ENCODE measurements around the gene NUTM2F.
"Not testable (repeated sequence)": the region's sequence is repeated elsewhere in the genome, so short reads cannot be mapped to it uniquely, and the experiment has no call there.

Gene NUTM2F

GRCh38 chr9:94316236-94316635, 12.2 kb downstream of the NUTM2F start:
- DNase-seq (ENCODE audit: low read depth in 2 of 2): not testable (repeated sequence)

GRCh38 chr9:94315034-94315984, 13.1 kb downstream of the NUTM2F start:
- DNase-seq (ENCODE audit: low read depth in 2 of 2): not testable (repeated sequence)

GRCh38 chr9:94303321-94303720, 25.1 kb downstream of the NUTM2F start:
- DNase-seq (ENCODE audit: low read depth in 2 of 2): no peak

- DNase-seq (ENCODE audit: low read depth in 2 of 2): no peak
Measured at GRCh38 chr9:94302426-94302825, 26.0 kb downstream of the NUTM2F start.

- DNase-seq (ENCODE audit: low read depth in 2 of 2): no peak
Measured at GRCh38 chr9:94301583-94301982, 26.9 kb downstream of the NUTM2F start.

- no peak for DNase-seq (ENCODE audit: low read depth in 2 of 2)
Measured at GRCh38 chr9:94300470-94301301, 27.8 kb downstream of the NUTM2F start.

- DNase-seq (ENCODE audit: low read depth in 2 of 2): no peak
Measured at GRCh38 chr9:94298949-94299599, 29.4 kb downstream of the NUTM2F start.

- DNase-seq (ENCODE audit: low read depth in 2 of 2): no peak
Measured at GRCh38 chr9:94289691-94290090, 38.8 kb downstream of the NUTM2F start.

- no peak for DNase-seq (ENCODE audit: low read depth in 2 of 2)
Measured at GRCh38 chr9:94287877-94288513, 40.4 kb downstream of the NUTM2F start.

- DNase-seq (ENCODE audit: low read depth in 2 of 2): no peak
Measured at GRCh38 chr9:94286116-94286515, 42.3 kb downstream of the NUTM2F start.

- no peak for DNase-seq (ENCODE audit: low read depth in 2 of 2)
Measured at GRCh38 chr9:94281101-94281500, 47.3 kb downstream of the NUTM2F start.

GRCh38 chr9:94280409-94280989, 47.9 kb downstream of the NUTM2F start:
- DNase-seq (ENCODE audit: low read depth in 2 of 2): no peak

- DNase-seq (ENCODE audit: low read depth in 2 of 2): no peak
Measured at GRCh38 chr9:94277885-94278536, 50.4 kb downstream of the NUTM2F start.

GRCh38 chr9:94277029-94277428, 51.4 kb downstream of the NUTM2F start:
- DNase-seq (ENCODE audit: low read depth in 2 of 2): not testable (repeated sequence)

- DNase-seq (ENCODE audit: low read depth in 2 of 2): no peak
Measured at GRCh38 chr9:94270009-94270408, 58.4 kb downstream of the NUTM2F start.

GRCh38 chr9:94269264-94269663, 59.2 kb downstream of the NUTM2F start:
- DNase-seq (ENCODE audit: low read depth in 2 of 2): no peak
